GM21737 (cell line): ENCODE data around the gene AZIN2.
"Not testable (repeated sequence)": the region's sequence is repeated elsewhere in the genome, so short reads cannot be mapped to it uniquely, and the experiment has no call there.

Experiments used
- ATAC-seq: cut with Tn5 transposase; IDR thresholded peaks from one replicate; pipeline ENCODE4 v1.9.1; 2021; ENCODE audit warnings: mild to moderate bottlenecking, moderate library complexity; ENCODE audit not compliant: unreplicated experiment

Gene AZIN2

DNA sequence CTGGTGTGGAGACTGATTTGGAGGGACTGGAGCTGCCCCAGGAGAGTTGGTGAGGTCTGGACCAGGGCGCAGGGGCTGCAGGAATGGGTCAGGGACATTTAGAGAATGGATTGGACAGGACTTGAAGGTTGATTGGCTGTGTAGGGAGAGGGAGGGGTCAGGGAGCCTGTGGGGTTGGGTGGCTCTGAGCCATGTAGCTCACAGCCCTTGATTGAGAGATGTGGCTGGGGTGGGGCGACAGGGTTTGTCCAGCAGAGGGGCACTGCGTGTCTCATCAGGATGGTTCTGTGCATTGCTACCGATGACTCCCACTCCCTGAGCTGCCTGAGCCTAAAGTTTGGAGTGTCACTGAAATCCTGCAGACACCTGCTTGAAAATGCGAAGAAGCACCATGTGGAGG, 12.1 kb downstream of the AZIN2 start:
- no peak for ATAC-seq

DNA sequence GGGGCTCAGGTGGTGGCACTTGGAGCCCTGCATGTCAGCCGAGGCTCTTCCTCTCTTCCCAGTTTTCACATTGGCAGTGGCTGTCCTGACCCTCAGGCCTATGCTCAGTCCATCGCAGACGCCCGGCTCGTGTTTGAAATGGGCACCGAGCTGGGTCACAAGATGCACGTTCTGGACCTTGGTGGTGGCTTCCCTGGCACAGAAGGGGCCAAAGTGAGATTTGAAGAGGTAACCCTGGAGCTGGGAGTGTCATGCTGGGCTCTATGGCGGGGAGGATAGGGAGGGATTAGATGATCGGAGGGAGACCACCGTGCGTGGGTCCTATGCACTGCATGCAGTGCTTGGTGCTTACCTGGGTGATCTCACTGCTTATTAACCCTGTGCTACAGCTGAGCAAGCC, 13.5 kb downstream of the AZIN2 start:
- ATAC-seq: no peak

DNA sequence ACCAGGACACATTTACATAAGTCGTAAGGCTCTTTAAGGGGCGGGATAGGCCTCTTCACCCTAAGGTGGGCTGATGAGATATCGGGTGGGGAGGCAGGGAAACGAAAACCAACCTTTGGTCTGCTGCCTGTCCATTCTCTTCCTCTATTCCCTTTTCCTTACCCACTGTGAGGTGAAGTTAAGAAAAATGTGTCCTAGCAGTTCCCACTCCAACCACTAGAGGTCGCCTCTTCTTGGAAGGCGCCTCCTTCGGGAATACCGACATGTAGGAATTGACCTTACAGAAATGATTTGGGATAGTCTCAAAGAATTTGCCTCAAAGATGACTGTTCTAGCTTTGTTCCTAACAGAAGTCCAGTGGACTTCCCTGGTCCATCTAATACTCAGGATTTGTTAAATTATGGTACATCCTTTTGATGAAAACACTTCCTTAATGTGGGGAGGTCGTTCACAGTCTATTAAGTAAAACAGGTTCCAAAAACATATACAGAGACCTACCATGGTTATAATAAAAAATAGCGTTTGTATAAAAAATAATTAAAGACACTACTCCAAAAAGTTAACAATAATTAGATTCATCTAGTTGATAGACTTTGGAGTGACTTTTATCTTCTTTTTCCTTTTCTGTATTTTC, 14.1 kb downstream of the AZIN2 start:
- ATAC-seq: no peak

DNA sequence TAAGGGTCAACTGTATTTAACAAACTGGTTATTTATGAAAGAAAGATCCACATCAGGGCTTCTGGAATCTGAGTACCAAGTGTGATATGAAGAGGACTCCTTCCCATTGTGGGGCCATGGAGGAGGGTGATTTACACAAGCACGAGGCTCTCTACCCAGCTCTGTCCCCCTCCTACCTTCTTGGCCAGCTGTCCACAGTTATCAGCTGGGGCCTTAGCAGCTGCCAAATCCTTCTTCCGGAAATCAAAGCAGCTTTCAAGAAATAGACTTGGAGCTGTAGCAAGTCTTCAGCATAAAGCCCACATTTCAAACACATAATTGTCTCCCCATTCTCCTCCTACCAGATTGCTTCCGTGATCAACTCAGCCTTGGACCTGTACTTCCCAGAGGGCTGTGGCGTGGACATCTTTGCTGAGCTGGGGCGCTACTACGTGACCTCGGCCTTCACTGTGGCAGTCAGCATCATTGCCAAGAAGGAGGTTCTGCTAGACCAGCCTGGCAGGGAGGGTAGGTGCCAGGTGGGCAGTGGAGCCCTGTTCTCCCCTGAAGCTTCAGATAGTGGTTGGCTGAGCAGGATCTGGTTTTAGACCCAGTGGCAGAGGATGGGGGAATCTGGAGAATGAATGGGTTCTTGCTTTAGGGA, 15.5 kb downstream of the AZIN2 start:
- ATAC-seq: no peak

DNA sequence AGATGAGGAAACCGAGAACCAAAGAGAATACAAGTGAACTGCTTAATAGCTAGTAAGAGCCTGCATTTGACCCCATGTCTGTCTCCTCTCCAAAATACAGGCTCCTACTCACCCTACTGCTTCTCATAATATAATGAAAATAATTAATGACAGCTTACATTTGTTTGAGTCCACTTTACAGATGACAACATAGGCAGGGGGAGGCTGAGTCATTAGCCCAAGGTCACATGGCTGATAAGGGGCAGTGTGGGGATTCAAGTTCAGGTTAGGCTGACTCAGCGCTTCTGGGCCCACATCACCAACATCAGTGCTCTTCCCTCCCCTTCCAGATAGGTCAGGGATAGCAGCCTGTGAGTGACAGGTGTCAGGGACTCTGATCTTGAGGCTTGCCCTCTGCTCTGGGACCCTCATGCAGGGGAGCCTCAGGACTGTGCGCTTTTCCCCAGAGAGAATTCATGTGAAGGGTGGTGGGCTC, 16.2 kb downstream of the AZIN2 start:
- ATAC-seq: no peak

DNA sequence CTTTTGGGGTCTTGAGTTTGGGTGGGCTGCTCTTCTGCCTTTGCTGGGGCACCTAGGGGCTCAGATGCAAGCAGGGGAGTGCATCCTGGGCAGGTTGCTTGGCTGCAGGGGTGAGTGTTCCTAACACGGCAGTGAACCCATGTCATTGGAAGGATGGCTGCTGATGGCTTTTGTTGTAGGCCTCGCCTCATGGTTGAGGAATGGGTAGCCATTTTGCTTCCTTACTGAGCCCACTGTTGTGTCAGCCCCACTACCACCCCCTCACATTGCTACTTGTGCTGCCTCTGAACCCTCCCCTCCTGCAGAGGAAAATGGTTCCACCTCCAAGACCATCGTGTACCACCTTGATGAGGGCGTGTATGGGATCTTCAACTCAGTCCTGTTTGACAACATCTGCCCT, 16.8 kb downstream of the AZIN2 start:
- ATAC-seq: no peak

DNA sequence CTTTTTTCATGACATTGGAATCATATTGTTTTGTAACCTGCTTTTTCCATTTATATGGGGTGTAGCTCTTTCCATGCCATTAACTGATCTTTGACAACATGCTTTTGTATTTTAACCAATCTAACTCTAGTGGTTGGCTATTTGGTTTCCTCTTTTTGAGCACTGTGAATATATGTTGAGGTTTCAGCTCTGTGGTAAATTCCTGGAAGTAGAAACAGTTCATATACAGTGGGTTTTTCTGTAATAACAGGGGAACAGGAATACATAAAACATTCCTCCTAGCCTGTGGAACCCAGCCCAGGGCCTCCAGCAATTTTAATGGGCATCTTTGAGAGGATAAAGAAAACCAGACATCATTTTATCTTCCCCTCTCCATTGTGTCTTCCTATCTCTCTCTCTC, 17.4 kb downstream of the AZIN2 start:
- ATAC-seq: no peak

DNA sequence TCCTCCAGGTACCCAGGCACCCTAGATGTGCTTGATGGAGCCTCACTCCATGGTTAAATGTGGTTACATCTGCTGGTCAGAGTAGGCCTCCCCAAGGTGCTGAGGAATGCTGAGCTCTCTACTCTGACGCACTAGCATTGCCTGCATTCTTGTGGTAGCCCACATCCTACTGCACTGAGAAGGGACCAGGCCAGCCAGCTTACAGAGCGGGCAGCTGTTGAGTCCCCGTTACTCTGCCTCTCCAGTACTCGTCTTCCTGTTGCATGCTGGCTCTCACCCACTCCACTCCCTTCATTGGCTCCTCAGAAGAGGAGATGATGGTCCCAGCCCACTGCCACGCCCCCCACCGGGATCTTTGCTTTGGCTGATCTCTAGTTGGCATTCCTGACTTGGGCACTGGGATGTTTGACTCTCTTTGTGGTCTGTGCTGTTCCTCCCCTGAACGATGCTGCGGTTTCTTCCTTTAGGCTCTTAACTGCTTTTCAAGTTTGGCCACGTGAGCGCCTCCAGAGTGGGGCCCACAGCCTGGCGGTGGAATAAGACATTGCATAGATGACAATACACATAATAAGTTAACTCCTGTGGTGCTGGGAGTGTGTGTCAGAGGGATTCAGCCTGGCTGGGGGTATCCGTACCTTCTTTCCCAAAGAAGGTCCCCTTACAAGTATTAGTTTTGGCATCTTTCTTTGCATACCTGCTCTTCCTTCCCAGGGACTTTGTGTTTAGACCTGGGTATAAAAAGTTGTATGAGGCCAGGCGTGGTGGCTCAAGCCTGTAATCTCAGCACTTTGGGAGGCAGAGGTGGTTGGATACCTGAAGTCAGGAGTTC, 18.6 kb downstream of the AZIN2 start:
- peak; percentile 87 for ATAC-seq

DNA sequence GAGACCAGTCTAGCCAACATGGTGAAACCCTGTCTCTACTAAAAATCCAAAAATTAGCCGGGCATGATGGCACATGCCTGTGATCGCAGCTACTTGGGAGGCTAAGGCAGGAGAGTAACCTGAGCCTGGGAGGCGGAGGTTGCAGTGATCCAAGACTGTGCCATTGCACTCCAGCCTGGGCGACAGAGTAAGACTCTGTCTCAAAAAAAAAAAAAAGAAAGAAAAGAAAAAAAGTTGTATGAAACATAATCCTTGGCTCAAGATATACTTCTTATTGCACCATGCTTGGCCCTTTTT, 19.1 kb downstream of the AZIN2 start:
- ATAC-seq: not testable (repeated sequence)

DNA sequence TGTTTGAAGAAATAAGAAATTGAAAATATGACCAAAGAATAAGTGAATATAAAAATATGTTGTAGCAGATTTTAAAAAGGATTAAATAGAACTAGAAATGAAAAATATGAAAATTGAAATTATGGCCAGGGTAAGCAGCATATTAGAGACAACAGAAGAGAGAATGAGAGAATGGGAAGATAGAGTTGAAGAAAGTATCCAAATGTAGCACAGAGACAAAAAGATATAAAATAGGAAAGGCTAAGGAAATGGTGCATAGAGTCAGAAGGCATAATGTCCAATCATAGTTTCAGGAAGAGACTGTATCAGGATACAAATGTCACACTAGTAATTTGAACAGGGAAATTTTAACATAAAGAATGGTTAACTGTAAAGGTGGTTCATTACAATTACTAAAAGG, 29.5 kb downstream of the AZIN2 start:
- no peak for ATAC-seq

DNA sequence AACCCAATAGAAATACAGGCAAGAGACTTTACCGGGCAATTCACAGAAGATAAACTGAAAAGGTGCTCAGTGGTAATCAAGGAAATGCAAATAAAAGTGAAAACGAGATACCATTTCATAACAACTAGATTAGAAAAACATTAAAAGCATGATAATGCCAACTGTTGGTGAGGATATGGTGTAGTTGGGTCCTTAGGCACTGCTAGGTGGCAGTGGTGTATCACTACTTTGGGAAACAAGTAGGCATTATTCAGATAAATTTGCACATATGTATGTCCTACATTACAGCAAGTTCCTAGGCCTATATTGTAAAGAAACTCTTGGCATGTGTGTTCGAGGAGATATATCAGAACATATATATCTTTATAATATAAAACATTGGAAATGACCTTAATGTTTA, 31.0 kb downstream of the AZIN2 start:
- no peak for ATAC-seq

DNA sequence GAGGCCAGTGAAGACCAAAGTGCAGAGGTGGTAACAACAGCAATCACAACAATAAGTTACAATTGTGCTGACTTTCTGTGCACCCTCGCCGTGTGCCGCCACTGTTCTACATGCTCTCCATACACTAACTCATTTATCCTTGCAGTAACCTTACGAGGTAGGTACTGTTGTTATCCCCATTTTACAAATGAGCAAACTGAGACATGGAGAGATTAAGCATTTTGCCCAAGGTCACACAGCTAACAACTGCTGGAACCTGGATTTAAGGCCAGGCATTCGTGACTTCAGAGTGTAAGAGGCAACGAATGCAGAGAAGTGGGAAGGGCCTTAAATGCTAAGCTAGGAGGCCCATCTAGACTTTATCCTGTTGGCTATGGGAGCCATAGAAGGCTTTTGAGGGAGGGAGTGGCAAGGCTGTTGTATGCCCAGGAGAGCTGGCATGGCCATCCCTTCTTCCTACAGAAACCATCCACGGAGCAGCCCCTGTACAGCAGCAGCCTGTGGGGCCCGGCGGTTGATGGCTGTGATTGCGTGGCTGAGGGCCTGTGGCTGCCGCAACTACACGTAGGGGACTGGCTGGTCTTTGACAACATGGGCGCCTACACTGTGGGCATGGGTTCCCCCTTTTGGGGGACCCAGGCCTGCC, 36.6 kb downstream of the AZIN2 start:
- no peak for ATAC-seq

DNA sequence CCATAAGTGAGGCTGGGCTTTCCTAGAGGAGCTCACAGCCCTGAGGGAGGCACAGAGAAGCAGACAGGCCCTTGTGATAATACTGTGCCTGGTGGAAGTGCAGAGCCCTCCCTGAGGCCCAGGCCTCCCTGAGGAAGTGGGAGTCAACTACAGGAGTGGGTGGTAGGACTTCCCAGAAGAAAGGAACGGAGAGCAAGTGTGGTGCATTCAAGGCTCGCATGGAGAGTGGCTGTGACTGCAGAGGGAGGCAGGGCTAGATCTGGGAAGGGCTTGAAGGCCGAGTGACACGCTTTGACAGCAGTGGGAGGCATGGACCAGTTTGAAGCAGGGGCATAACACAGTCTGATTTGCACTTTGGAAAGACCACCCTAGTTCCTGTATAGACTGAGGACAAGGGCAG, 37.3 kb downstream of the AZIN2 start:
- no peak for ATAC-seq

DNA sequence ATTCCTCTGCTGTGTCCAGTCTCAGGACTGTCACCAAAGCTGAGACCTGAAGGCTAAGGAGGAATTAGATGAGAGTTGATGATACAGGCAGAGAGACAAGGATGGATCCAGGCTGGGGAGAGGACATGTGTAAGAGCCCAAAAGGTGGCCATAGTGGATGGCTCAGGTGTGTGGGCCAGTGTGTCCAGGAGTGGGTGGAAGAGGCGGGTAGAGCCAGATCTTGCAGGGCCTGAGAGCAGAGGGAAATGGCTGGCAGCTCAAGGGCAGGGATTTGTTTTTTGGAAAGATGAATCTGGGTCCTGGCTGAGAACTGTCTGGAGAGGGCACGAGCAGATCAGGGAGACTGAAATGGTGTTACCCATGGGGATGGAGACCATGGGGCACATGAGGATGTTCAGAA, 38.1 kb downstream of the AZIN2 start:
- ATAC-seq: no peak

DNA sequence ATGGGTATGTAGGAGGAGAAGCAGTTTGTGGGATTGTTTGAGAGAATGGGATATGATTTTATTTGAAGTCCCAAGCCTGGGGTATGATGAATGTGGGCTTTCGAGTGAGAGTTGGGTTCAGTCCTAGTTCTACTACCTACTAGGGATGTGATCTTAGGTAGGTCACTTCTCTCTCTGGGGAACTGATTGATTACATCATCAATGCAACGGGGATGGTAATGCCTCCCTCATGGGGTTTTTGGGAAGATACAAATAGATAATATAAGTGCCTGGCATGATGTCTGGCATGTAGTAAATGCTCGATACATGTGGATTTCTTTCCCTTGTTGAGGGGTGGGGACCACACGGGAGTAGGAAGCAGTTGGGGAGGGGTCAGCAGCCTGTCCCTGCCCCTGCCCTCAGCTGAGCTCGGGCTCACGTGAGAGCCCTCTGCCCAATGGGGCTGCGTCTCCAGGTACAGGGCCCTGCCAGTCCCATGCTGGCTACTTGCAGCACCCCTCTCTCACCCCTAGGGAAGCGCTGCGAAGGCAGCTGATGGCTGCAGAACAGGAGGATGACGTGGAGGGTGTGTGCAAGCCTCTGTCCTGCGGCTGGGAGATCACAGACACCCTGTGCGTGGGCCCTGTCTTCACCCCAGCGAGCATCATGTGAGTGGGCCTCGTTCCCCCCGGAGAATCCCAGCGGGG, 38.7 kb downstream of the AZIN2 start:
- no peak for ATAC-seq

DNA sequence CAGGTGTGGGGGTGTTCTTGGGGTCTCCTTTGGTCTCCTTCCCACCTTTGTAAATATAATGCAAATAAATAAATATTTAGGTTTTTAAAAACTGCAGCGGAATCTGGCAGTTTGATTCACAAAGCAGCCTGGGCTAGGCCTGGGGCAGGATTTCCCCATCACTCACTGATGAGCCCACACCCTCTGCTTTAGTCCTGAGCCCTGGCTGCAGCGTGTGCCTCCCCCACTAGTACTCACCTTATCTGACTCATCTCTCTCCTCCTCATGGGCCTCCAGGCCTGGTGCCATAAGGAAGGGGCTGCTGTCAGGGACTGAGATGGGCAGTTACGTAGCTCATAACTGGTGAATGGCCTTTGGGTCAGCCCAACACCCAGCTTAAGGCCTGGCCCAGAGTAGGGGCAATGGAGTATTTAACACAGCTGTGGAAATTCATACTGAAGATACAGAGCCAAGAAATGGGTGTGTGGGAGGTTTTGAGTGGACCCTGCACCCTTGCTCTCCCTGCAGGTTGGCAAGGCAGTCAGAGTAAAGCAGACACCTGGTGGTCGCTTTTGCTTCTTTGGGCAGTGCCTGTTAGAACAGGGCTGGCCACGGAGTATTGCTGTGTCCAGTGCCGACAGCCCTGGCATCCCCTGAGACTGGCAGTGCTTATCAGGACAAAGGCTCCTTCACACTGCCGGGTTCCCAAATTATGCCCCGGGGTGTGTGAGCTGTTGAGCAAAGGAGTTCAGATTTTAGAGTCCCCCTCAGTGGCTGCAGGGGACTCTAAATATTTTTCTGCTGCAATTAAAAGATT, 39.7 kb downstream of the AZIN2 start:
- no peak for ATAC-seq

DNA sequence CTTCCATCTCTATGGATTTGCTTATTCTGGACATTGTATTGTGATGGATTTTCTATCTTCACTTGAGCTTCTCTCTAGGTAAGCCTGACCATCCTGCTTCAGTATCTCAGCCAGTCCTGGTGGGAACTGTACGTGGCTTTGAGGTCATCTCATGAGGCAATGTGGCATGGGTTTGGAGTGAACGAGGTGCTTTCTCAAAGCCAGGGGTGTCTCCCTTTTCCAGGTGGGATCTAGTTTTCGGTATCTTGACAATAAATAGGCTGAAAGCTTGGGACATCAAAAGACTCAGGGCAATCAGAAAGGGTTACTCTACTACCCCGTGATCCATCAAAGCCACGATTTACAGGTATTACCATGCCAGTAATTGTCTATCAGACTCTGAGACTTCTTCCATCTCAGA, 40.8 kb downstream of the AZIN2 start:
- no peak for ATAC-seq

DNA sequence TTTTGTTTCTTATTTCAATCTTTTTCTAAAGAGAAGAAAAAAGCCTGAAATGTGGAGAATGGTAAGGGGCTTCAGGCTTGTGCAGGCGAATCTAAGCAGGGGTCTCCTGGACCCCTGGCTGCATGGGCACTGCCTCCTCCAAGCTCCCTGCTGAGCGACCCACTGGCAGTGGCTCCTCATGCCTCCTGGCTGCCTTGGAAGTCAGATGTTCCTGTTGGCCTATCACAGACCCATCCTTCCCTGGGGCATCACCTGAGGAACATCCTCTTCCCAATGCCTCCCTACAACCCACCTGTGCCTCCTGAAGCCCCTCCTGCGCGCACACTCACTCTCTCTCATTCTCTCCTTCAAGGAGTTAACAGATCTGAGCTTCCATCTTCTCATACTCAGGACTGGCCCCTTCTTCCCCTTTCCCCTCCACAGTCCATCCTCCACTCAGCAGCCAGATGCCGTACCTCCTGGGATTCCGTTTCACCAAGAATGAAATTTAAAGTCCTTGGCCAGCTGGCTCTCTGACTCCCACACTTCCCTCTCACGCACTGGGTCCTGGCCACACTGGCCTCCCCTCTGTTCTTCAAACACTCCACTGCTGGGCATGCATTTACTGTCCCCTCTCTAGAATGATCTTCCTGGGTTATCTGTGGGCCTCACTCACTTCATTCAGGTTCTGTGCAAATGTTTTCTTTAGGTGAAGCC, 41.7 kb downstream of the AZIN2 start:
- ATAC-seq: no peak

DNA sequence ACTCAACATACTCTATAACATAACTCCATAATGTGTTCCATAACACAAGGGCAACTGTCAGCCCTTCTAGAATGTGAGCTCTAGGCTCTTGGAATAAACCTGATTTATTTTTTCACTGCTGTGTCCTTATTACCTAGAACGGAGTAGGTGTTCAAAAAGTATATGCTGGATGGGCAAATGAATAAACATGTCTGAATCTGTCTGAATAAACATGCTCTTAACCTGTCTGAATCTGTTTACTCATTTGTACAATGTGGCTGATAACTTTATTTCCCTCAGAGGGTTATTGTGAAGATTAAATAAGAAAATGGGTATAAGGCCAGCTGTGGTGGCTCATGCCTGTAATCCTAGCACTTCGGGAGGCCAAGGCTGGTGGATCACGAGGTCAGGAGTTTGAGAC, 42.3 kb downstream of the AZIN2 start:
- no peak for ATAC-seq

DNA sequence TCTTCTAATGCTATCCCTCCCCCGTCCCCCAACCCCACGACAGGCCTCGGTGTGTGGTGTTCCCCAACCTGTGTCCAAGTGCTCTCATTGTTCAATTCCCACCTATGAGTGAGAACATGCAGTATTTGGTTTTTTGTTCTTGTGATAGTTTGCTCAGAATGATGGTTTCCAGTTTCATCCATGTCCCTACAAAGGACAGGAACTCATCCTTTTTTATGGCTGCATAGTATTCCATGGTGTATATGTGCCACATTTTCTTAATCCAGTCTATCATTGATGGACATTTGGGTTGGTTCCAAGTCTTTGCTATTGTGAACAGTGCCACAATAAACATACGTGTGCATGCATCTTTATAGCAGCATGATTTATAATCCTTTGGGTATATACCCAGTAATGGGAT, 43.7 kb downstream of the AZIN2 start:
- not testable (repeated sequence) for ATAC-seq
